CD4-positive, alpha-beta T cell treated with Interleukin-4 for 1 hour (primary cell): ENCODE measurements around the gene LMO7.

Source experiments
- DNase-seq, 2 donors: peaks; one replicate each; pipeline ENCODE4 v3.0.0-alpha.2; 2020 to 2022

LMO7 gene

GRCh38 chr13:75635828-75636435 is at the start of gene LMO7:
Gene LMO7, plus strand, starts transcription at chr13:75636330. Its CDS starts 328 bp downstream, at chr13:75636658.
- peak; percentile 37 to 59 for DNase-seq

- DNase-seq: no peak
These were observed 48.5 kb upstream of the LMO7 start for GRCh38 chr13:75587679-75588078.

GRCh38 chr13:75596657-75597182 is 39.4 kb upstream of the LMO7 start:
- no peak for DNase-seq

GRCh38 chr13:75600371-75600770 is 35.8 kb upstream of the LMO7 start:
- no peak for DNase-seq

GRCh38 chr13:75603038-75603437 is 33.1 kb upstream of the LMO7 start:
- DNase-seq: no peak

- no peak for DNase-seq
These were observed 28.7 kb upstream of the LMO7 start for GRCh38 chr13:75607447-75607846.

GRCh38 chr13:75610466-75610865 is 25.7 kb upstream of the LMO7 start:
- DNase-seq: no peak

- DNase-seq: no peak
These were observed 23.8 kb upstream of the LMO7 start for GRCh38 chr13:75612354-75612753.

- DNase-seq: no peak
These were observed 18.9 kb upstream of the LMO7 start for GRCh38 chr13:75617230-75617629.

GRCh38 chr13:75618308-75618707 is 17.8 kb upstream of the LMO7 start:
- no peak for DNase-seq

- no peak for DNase-seq
These were observed 16.1 kb upstream of the LMO7 start for GRCh38 chr13:75620020-75620419.

- no peak for DNase-seq
These were observed 15.0 kb upstream of the LMO7 start for GRCh38 chr13:75621147-75621546.

GRCh38 chr13:75628801-75629200 is 7.3 kb upstream of the LMO7 start:
- DNase-seq: no peak

GRCh38 chr13:75633285-75633684 is 2.8 kb upstream of the LMO7 start:
- DNase-seq: no peak

- DNase-seq: peak in 1 of 2 donors; percentile 17
These were observed 866 bp upstream of the LMO7 start for GRCh38 chr13:75635101-75635827.

- peak in 1 of 2 donors; percentile 15 for DNase-seq
These were observed 478 bp downstream of the LMO7 start for GRCh38 chr13:75636436-75637180.

GRCh38 chr13:75637181-75637750 is 1.1 kb downstream of the LMO7 start:
- no peak for DNase-seq

- no peak for DNase-seq
These were observed 3.3 kb downstream of the LMO7 start for GRCh38 chr13:75639454-75639853.

GRCh38 chr13:75641026-75641425 is 4.9 kb downstream of the LMO7 start:
- DNase-seq: no peak

GRCh38 chr13:75643182-75643581 is 7.1 kb downstream of the LMO7 start:
- DNase-seq: no peak

GRCh38 chr13:75643693-75644092 is 7.6 kb downstream of the LMO7 start:
- DNase-seq: no peak

- DNase-seq: no peak
These were observed 9.0 kb downstream of the LMO7 start for GRCh38 chr13:75645141-75645540.

GRCh38 chr13:75647126-75647784 is 11.1 kb downstream of the LMO7 start:
- DNase-seq: no peak
